HepG2 (cell line): Measurements from ENCODE around the gene INO80. TPM values are rescaled to one million over a fixed set of nuclear protein-coding genes. Genes with fewer than 3 reads are reported as not detected.

ENCODE experiments used
- ATAC-seq: fragments of 200-7000 bp; cut with Tn5 transposase; 3 replicates; pipeline ENCODE4 v1.9.1; 2020; ENCODE audit warnings: mild to moderate bottlenecking, moderate library complexity
- BruUV-seq: library from RNA; stranded (reverse); fragments of 400-500 nt; replicated peaks from 2 replicates; lab custom pipeline; 2021; lab: Mats Ljungman, UMichigan
- CTCF ChIA-PET: fragments of 300-600 bp; formaldehyde crosslinking; extraction: SDS; loops from one replicate; lab custom pipeline; 2021; ENCODE audit warnings: low total read pairs, inconsistent platforms, low intra/inter-chr PET ratio; lab: Yijun Ruan, JAX
- POLR2A ChIA-PET: fragments of 350-600 bp; sonication (Branson Sonifier 250); formaldehyde crosslinking; loops from one replicate; lab custom pipeline; 2020; ENCODE audit warnings: antibody characterized with exemption, inconsistent platforms; lab: Yijun Ruan, JAX
- DNase-seq: peaks from one replicate; pipeline ENCODE4 v3.0.0-alpha.2; 2015; ENCODE audit warnings: low spot score
- FAIRE-seq: peaks from 3 replicates; lab custom pipeline; 2011; peaks lifted over from hg19 to GRCh38; lab: Jason Lieb, UNC
- H2AFZ ChIP-seq: one replicate; pipeline ENCODE4 v1.6.1; 2011; ENCODE audit warnings: low read length, inconsistent platforms
- H3K27ac ChIP-seq: fragments of 300-600 bp; 3 replicates; pipeline ENCODE4 v1.8.0; 2011; ENCODE audit warnings: mixed run types, mild to moderate bottlenecking, mixed read lengths, low read length, inconsistent platforms; ENCODE audit not compliant: insufficient read depth; ENCODE audit errors: extremely low read length
- H3K27me3 ChIP-seq, 2 experiments: fragments of 200-600 bp in 1 of 2; 2 replicates in 1 of 2; 3 replicates in 1 of 2; pipeline versions ENCODE4 v1.6.0 to v1.8.0; 2011; ENCODE audit warnings: low read length in 2 of 2, mild to moderate bottlenecking in 2 of 2, moderate library complexity in 2 of 2, inconsistent platforms in 1 of 2; ENCODE audit not compliant: insufficient read depth in 2 of 2, control insufficient read depth in 1 of 2
- H3K36me3 ChIP-seq, 2 experiments: fragments of 200-600 bp in 1 of 2; replicated peaks in 1 of 2; 2 replicates in 1 of 2; 3 replicates in 1 of 2; pipeline versions ENCODE4 v1.5.1 to v1.8.0; 2011; ENCODE audit warnings: low read length in 2 of 2, inconsistent platforms in 1 of 2; ENCODE audit not compliant: insufficient read depth in 2 of 2, control insufficient read depth in 1 of 2
- H3K4me1 ChIP-seq: 2 replicates; pipeline ENCODE4 v1.5.1; 2012; ENCODE audit warnings: low read length, inconsistent platforms; ENCODE audit not compliant: insufficient read depth
- H3K4me2 ChIP-seq: 2 replicates; pipeline ENCODE4 v1.6.0; 2011; ENCODE audit warnings: low read depth, low read length, inconsistent platforms
- H3K4me3 ChIP-seq, 3 experiments: fragments of 200-600 bp in 1 of 3; sonication (generic), shearing (Covaris generic) in 1 of 3; replicated peaks in 1 of 3; 2 replicates each; pipeline ENCODE4 v1.5.1; 2011 to 2016; ENCODE audit warnings: low read length in 3 of 3, inconsistent platforms in 2 of 3, low read depth in 2 of 3, mild to moderate bottlenecking in 2 of 3, control low read depth in 1 of 3, mixed read lengths in 1 of 3; ENCODE audit not compliant: insufficient read depth in 1 of 3
- H3K79me2 ChIP-seq: one replicate; pipeline ENCODE4 v1.6.1; 2011; ENCODE audit warnings: low read length, inconsistent platforms; ENCODE audit not compliant: insufficient read depth
- H3K9ac ChIP-seq: 2 replicates; pipeline ENCODE4 v1.6.0; 2011; ENCODE audit warnings: mild to moderate bottlenecking, low read depth, low read length, inconsistent platforms; ENCODE audit not compliant: insufficient read depth
- H3K9me3 ChIP-seq: 2 replicates; pipeline ENCODE4 v1.5.1; 2012; ENCODE audit warnings: mild to moderate bottlenecking, low read length
- H4K20me1 ChIP-seq: 2 replicates; pipeline ENCODE4 v1.6.0; 2011; ENCODE audit warnings: inconsistent platforms, mild to moderate bottlenecking, low read length, moderate library complexity; ENCODE audit not compliant: insufficient read depth
- ATAD3A ChIP-seq: sonication (generic); formaldehyde crosslinking; IDR thresholded peaks from 2 replicates; pipeline ENCODE4 v1.4.0; 2020; ENCODE audit warnings: missing genetic modification reagents
- FOXM1 ChIP-seq: sonication (generic); formaldehyde crosslinking; IDR thresholded peaks from 2 replicates; pipeline ENCODE4 v1.5.0; 2020; ENCODE audit warnings: missing genetic modification reagents
- HNRNPUL1 ChIP-seq: fragments of 200-400 bp; formaldehyde crosslinking; IDR thresholded peaks from 2 replicates; pipeline ENCODE4 v1.6.1; 2017; ENCODE audit warnings: low read depth, mild to moderate bottlenecking, low read length, moderate library complexity
- ONECUT2 ChIP-seq: sonication (generic); formaldehyde crosslinking; IDR thresholded peaks from 2 replicates; pipeline ENCODE4 v1.4.0; 2020; ENCODE audit warnings: missing genetic modification reagents
- POLR2G ChIP-seq: fragments of 200-400 bp; formaldehyde crosslinking; IDR thresholded peaks from 2 replicates; pipeline ENCODE4 v1.6.1; 2018; ENCODE audit warnings: mild to moderate bottlenecking, low read depth, low read length, moderate library complexity
- SP4 ChIP-seq: sonication (generic); formaldehyde crosslinking; IDR thresholded peaks from 2 replicates; pipeline ENCODE4 v1.8.1; 2023; ENCODE audit warnings: mild to moderate bottlenecking, missing genetic modification reagents
- ZFP1 ChIP-seq: IDR thresholded peaks from 2 replicates; pipeline ENCODE4 v1.6.1; 2016
- ZNF160 ChIP-seq: sonication (generic); formaldehyde crosslinking; IDR thresholded peaks from 2 replicates; pipeline ENCODE4 v1.8.0; 2022; ENCODE audit warnings: mild to moderate bottlenecking, inconsistent platforms, missing genetic modification reagents
- ZNF20 ChIP-seq: sonication (generic); formaldehyde crosslinking; IDR thresholded peaks from 2 replicates; pipeline ENCODE4 v1.4.0; 2020; ENCODE audit warnings: mild to moderate bottlenecking, moderate library complexity, missing genetic modification reagents
- ZNF276 ChIP-seq: sonication (generic); formaldehyde crosslinking; IDR thresholded peaks from 2 replicates; pipeline ENCODE4 v1.4.0; 2020; ENCODE audit warnings: mild to moderate bottlenecking, low read depth, missing genetic modification reagents
- ZNF501 ChIP-seq: sonication (generic); formaldehyde crosslinking; IDR thresholded peaks from 2 replicates; pipeline ENCODE4 v1.5.1; 2020; ENCODE audit warnings: mild to moderate bottlenecking, moderate library complexity, missing genetic modification reagents
- WGBS: methylation state at CpG from one replicate; pipeline ENCODE4 v1.1.6; 2017; ENCODE audit warnings: low lambda C conversion rate; 5-methylcytosine and 5-hydroxymethylcytosine counted together
- in situ Hi-C: cut with HindIII; loops from 2 replicates; pipeline ENCODE4 v1.10.0; 2017; ENCODE audit warnings: low pct_unique_long_range_greater_than_20kb; ENCODE audit not compliant: extremely low pct_ligation_motif_present
- intact Hi-C: fragments of 100-400 bp; cut with micrococcal nuclease; formaldehyde crosslinking; loops from one replicate; pipeline ENCODE4 v1.10.0; 2022; ENCODE audit not compliant: unreplicated experiment
- polyA plus RNA-seq, 8 experiments: library from polyadenylated mRNA; depleted of rRNA in 3 of 8; stranded (reverse) in 7 of 8; unstranded in 1 of 8; fragments of >200 nt; fragmentation: Illumina TruSeq in 4 of 8; extraction: Trizol in 4 of 8; gene quantifications; 2 replicates each; pipeline versions ENCODE4 v1.2.1 to v1.2.3, GENCODE V29; 2011 to 2016; ENCODE audit warnings: low read depth in 4 of 8, missing spikeins in 1 of 8, mixed read lengths in 1 of 8; ENCODE audit not compliant: insufficient read depth in 1 of 8
- total RNA-seq, 5 experiments: library from RNA; depleted of rRNA; stranded (reverse); fragments of >200 nt; fragmentation: Illumina TruSeq; extraction: Trizol; gene quantifications; 2 replicates each; pipeline ENCODE4 v1.2.3, GENCODE V29; 2016; ENCODE audit warnings: low read depth in 1 of 5

Gene INO80
- total and polyA plus RNA-seq, 2 of the 13 experiments (the other 11 are each of a cell fraction or from before 2014, with no cell fraction given): 3.6 to 14.8 TPM

GRCh38 chr15:41020311-41020710, 95.8 kb downstream of the INO80 start:
- Histone ChIP-seq H3K4me1 (peaks cover 34% of the 10 kb centered on the region), H3K27ac (peak overlapping the region; percentile 49), H3K9ac (no peak overlapping the region), H3K27me3 (no peaks in the 10 kb centered on the region), H3K4me2 (no peak overlapping the region), H4K20me1 (no peaks in the 10 kb centered on the region), H3K36me3 (peaks cover 14 to 47% of the 10 kb centered on the region in 2 experiments), H3K4me3 (no peak overlapping the region), H3K79me2 (no peaks in the 10 kb centered on the region), H3K9me3 (no peaks in the 10 kb centered on the region)
- BruUV-seq: TSS peak; percentile 31
- no peak for DNase-seq
- 93% methylated on average over 4 of the region's 4 CpGs for WGBS
- intact Hi-C loops (loop anchor here (10.0 kb wide), 1 partner anchor 164 kb away; no protein-coding TSS in a partner anchor), in situ Hi-C loops (loop anchor here (5.0 kb wide), 1 partner anchor 113 kb away; no protein-coding TSS in a partner anchor)
- no peak for TF ChIP-seq ZNF160 (CRISPR knock-in tag)
- no peak for TF ChIP-seq FOXM1 (CRISPR knock-in tag)
- TF ChIP-seq ZNF20 (CRISPR knock-in tag): no peak
- no peak for TF ChIP-seq ONECUT2 (CRISPR knock-in tag)
- no peak for TF ChIP-seq ZFP1 (CRISPR knock-in tag)
- no peak for TF ChIP-seq ZNF501 (CRISPR knock-in tag)
- no peak for TF ChIP-seq ZNF276
- no peak for TF ChIP-seq ATAD3A
- no peak for TF ChIP-seq SP4 (CRISPR knock-in tag)
- TF ChIP-seq POLR2G: no peak
- no peak for TF ChIP-seq HNRNPUL1
- TF ChIP-seq, all 625 proteins: peak for 0
- ATAC-seq: no peak
- CTCF ChIA-PET: interaction anchor here (1.0 to 3.7 kb wide), 2 partner anchors 78 to 115 kb away, joined by 3 to 44 read pairs; no protein-coding TSS in a partner anchor
- H2AFZ ChIP-seq: no peak overlapping the region
- FAIRE-seq: peak; percentile 12
- POLR2A ChIA-PET: no interaction called here
